ENCODE measurements around the gene SLC23A2. TPM values are rescaled to one million over a fixed set of nuclear protein-coding genes. Genes with fewer than 3 reads are reported as not detected.

SLC23A2 gene
- total RNA-seq, 1 experiment from 2014 or later = 24.0 TPM

- no peak overlapping the region for H3K27ac Mint-ChIP-seq (ENCODE audit: low read depth, unreplicated experiment)
- ChIA-PET CTCF (interaction anchor here (0.5 to 1.7 kb wide), 7 partner anchors 12 to 348 kb away, joined by 3 to 7 read pairs (median 4); no protein-coding TSS in a partner anchor), POLR2A (interaction anchor here (0.6 to 1.4 kb wide), 4 partner anchors 14 to 376 kb away, joined by 3 read pairs; no protein-coding TSS in a partner anchor)
- no peaks in the 10 kb centered on the region for H3K27me3 Mint-ChIP-seq (ENCODE audit: insufficient read depth, unreplicated experiment)
- DNase-seq (ENCODE audit: unreplicated experiment) = peak; percentile 67
- peaks cover 11% of the 10 kb centered on the region for H3K36me3 Mint-ChIP-seq (ENCODE audit: insufficient read depth, unreplicated experiment)
- no TSS peak for BruUV-seq (replicated peaks)
- peaks cover 12% of the 10 kb centered on the region for H3K4me1 Mint-ChIP-seq (ENCODE audit: insufficient read depth, unreplicated experiment)
- H3K9me3 Mint-ChIP-seq (ENCODE audit: unreplicated experiment) = no peaks in the 10 kb centered on the region
- no peak for TF ChIP-seq CTCF (IDR thresholded peaks at IDR 0.05; ENCODE audit: unreplicated experiment)
- intact Hi-C loops (cut with micrococcal nuclease) = no loop called here
- H3K4me3 Mint-ChIP-seq (ENCODE audit: unreplicated experiment) = no peak overlapping the region
Measured at GRCh38 chr20:4961746-4962145, 39.6 kb downstream of the SLC23A2 start.

- Mint-ChIP-seq H3K4me3 (ENCODE audit: unreplicated experiment) (no peak overlapping the region), H3K9me3 (ENCODE audit: unreplicated experiment) (no peaks in the 10 kb centered on the region), H3K27ac (ENCODE audit: low read depth, unreplicated experiment) (no peak overlapping the region), H3K4me1 (ENCODE audit: insufficient read depth, unreplicated experiment) (peaks cover 12% of the 10 kb centered on the region), H3K27me3 (ENCODE audit: insufficient read depth, unreplicated experiment) (no peaks in the 10 kb centered on the region), H3K36me3 (ENCODE audit: insufficient read depth, unreplicated experiment) (peaks cover 10% of the 10 kb centered on the region)
- BruUV-seq (replicated peaks) = no TSS peak
- CTCF ChIA-PET = interaction anchor here (0.6 to 11.6 kb wide), 8 partner anchors 21 to 353 kb away, joined by 3 to 132 read pairs (median 3); no protein-coding TSS in a partner anchor
- intact Hi-C loops (cut with micrococcal nuclease) = no loop called here
- no peak for TF ChIP-seq CTCF (IDR thresholded peaks at IDR 0.05; ENCODE audit: unreplicated experiment)
- DNase-seq (ENCODE audit: unreplicated experiment) = peak; percentile 22
- POLR2A ChIA-PET = interaction anchor here (1.0 kb wide), 1 partner anchor 15 kb away, joined by 4 read pairs; no protein-coding TSS in a partner anchor
Measured at GRCh38 chr20:4959592-4959991, 41.7 kb downstream of the SLC23A2 start.

GRCh38 chr20:4957939-4958362 is 43.4 kb downstream of the SLC23A2 start:
- no peak for TF ChIP-seq CTCF (IDR thresholded peaks at IDR 0.05; ENCODE audit: unreplicated experiment)
- peaks cover 6% of the 10 kb centered on the region for H3K36me3 Mint-ChIP-seq (ENCODE audit: insufficient read depth, unreplicated experiment)
- H3K27ac Mint-ChIP-seq (ENCODE audit: low read depth, unreplicated experiment) = no peak overlapping the region
- ChIA-PET POLR2A (interaction anchor here (0.6 to 1.7 kb wide), 4 partner anchors 9 to 161 kb away, joined by 3 to 4 read pairs (median 4); no protein-coding TSS in a partner anchor), CTCF (interaction anchor here (0.6 to 11.6 kb wide), 7 partner anchors 9 to 353 kb away, joined by 3 to 132 read pairs (median 4); no protein-coding TSS in a partner anchor)
- H3K27me3 Mint-ChIP-seq (ENCODE audit: insufficient read depth, unreplicated experiment) = no peaks in the 10 kb centered on the region
- no peak for DNase-seq (ENCODE audit: unreplicated experiment)
- no peaks in the 10 kb centered on the region for H3K9me3 Mint-ChIP-seq (ENCODE audit: unreplicated experiment)
- no TSS peak for BruUV-seq (replicated peaks)
- intact Hi-C loops (cut with micrococcal nuclease) = loop anchor here (2.0 kb wide), 1 partner anchor 351 kb away; no protein-coding TSS in a partner anchor
- peaks cover 12% of the 10 kb centered on the region for H3K4me1 Mint-ChIP-seq (ENCODE audit: insufficient read depth, unreplicated experiment)
- H3K4me3 Mint-ChIP-seq (ENCODE audit: unreplicated experiment) = no peak overlapping the region

- POLR2A ChIA-PET = interaction anchor here (1.7 kb wide), 2 partner anchors 116 to 194 kb away, joined by 4 to 5 read pairs; no protein-coding TSS in a partner anchor
- peaks cover 10% of the 10 kb centered on the region for H3K4me1 Mint-ChIP-seq (ENCODE audit: insufficient read depth, unreplicated experiment)
- no peak for DNase-seq (ENCODE audit: unreplicated experiment)
- H3K27ac Mint-ChIP-seq (ENCODE audit: low read depth, unreplicated experiment) = no peak overlapping the region
- H3K36me3 Mint-ChIP-seq (ENCODE audit: insufficient read depth, unreplicated experiment) = peaks cover 8% of the 10 kb centered on the region
- no TSS peak for BruUV-seq (replicated peaks)
- CTCF ChIA-PET = interaction anchor here (0.6 to 11.6 kb wide), 14 partner anchors 9 to 764 kb away, joined by 3 to 132 read pairs (median 6); no protein-coding TSS in a partner anchor
- no peaks in the 10 kb centered on the region for H3K27me3 Mint-ChIP-seq (ENCODE audit: insufficient read depth, unreplicated experiment)
- H3K9me3 Mint-ChIP-seq (ENCODE audit: unreplicated experiment) = peaks cover 4% of the 10 kb centered on the region
- intact Hi-C loops (cut with micrococcal nuclease) = loop anchor here (2.0 kb wide), 1 partner anchor 350 kb away; no protein-coding TSS in a partner anchor
- no peak for TF ChIP-seq CTCF (IDR thresholded peaks at IDR 0.05; ENCODE audit: unreplicated experiment)
- H3K4me3 Mint-ChIP-seq (ENCODE audit: unreplicated experiment) = no peak overlapping the region
Measured at GRCh38 chr20:4957187-4957586, 44.1 kb downstream of the SLC23A2 start.

Data from MCF 10A (cell line).